Common myeloid progenitor, CD34-positive (primary cell): ENCODE measurements around the gene CAMK2A.

ENCODE experiments used
- CTCF ChIA-PET: fragments of 350-600 bp; sonication (Branson Sonifier 250); formaldehyde crosslinking; loops from one replicate; lab custom pipeline; 2021; ENCODE audit warnings: antibody characterized with exemption; lab: Charles Lee
- POLR2A ChIA-PET: fragments of 350-600 bp; sonication (Branson Sonifier 250); formaldehyde crosslinking; loops from one replicate; lab custom pipeline; 2021; ENCODE audit warnings: antibody characterized with exemption; lab: Charles Lee
- DNase-seq, 3 donors: peaks; one replicate each; pipeline versions ENCODE4 v3.0.0 to v3.0.0-alpha.2; 2013
- H3K27ac ChIP-seq, 2 experiments: 1 replicate in 1 of 2; 2 replicates in 1 of 2; pipeline ENCODE4 v1.7.0; 2013; ENCODE audit warnings: inconsistent platforms in 2 of 2, low read length in 2 of 2, mild to moderate bottlenecking in 2 of 2, low read depth in 1 of 2, moderate library complexity in 1 of 2; ENCODE audit not compliant: severe bottlenecking in 2 of 2, insufficient read depth in 1 of 2, poor library complexity in 1 of 2
- H3K27me3 ChIP-seq, 5 experiments: replicated peaks in 2 of 5; 1 replicate in 3 of 5; 2 replicates in 2 of 5; pipeline versions ENCODE4 v1.6.1 to v1.7.0; 2013; ENCODE audit warnings: low read length in 4 of 5, mild to moderate bottlenecking in 2 of 5, moderate library complexity in 2 of 5, inconsistent platforms in 1 of 5; ENCODE audit not compliant: insufficient read depth in 5 of 5, control insufficient read depth in 4 of 5
- H3K36me3 ChIP-seq, 4 experiments: 1 replicate in 2 of 4; 2 replicates in 2 of 4; pipeline versions ENCODE4 v1.6.1 to v1.7.0; 2013; ENCODE audit warnings: low read length in 3 of 4, control low read depth in 1 of 4, mild to moderate bottlenecking in 1 of 4; ENCODE audit not compliant: control insufficient read depth in 4 of 4, insufficient read depth in 4 of 4
- H3K4me1 ChIP-seq, 4 experiments: 1 replicate in 3 of 4; 2 replicates in 1 of 4; pipeline versions ENCODE4 v1.6.1 to v1.7.1; 2013; ENCODE audit warnings: low read length in 3 of 4, mild to moderate bottlenecking in 3 of 4, control low read depth in 1 of 4, inconsistent platforms in 1 of 4, moderate library complexity in 1 of 4; ENCODE audit not compliant: control insufficient read depth in 4 of 4, insufficient read depth in 4 of 4; ENCODE audit errors: control extremely low read depth in 1 of 4
- H3K4me3 ChIP-seq, 7 experiments: 1 replicate in 4 of 7; 2 replicates in 3 of 7; pipeline versions ENCODE4 v1.5.1 to v1.7.0; 2013; ENCODE audit warnings: mild to moderate bottlenecking in 7 of 7, low read length in 6 of 7, moderate library complexity in 6 of 7, inconsistent platforms in 2 of 7, low read depth in 2 of 7, control low read depth in 1 of 7; ENCODE audit not compliant: insufficient read depth in 4 of 7, control insufficient read depth in 1 of 7; ENCODE audit errors: extremely low read depth in 1 of 7
- H3K9me3 ChIP-seq, 5 experiments: 1 replicate in 4 of 5; 2 replicates in 1 of 5; pipeline versions ENCODE4 v1.6.1 to v1.7.1; 2013; ENCODE audit warnings: low read length in 4 of 5, mild to moderate bottlenecking in 2 of 5, inconsistent platforms in 1 of 5, low read depth in 1 of 5, moderate library complexity in 1 of 5; ENCODE audit not compliant: control insufficient read depth in 4 of 5, insufficient read depth in 2 of 5; ENCODE audit errors: control extremely low read depth in 1 of 5
- WGBS: methylation state at CpG from one replicate; pipeline ENCODE4 v1.1.5; 2013; ENCODE audit not compliant: insufficient coverage; 5-methylcytosine and 5-hydroxymethylcytosine counted together

Gene CAMK2A

GRCh38 chr5:150172145-150172544, 117.4 kb downstream of the CAMK2A start:
- ChIA-PET CTCF (interaction anchor here (1.0 to 3.0 kb wide), 8 partner anchors 8 to 43 kb away, joined by 3 to 11 read pairs (median 4); no protein-coding TSS in a partner anchor), POLR2A (no interaction called here)
- no peak overlapping the region for H3K4me3 ChIP-seq
- H3K9me3 ChIP-seq = no peaks in the 10 kb centered on the region
- 100% methylated on average over 1 of the region's 1 CpG for WGBS
- no peak overlapping the region for H3K27ac ChIP-seq
- H3K36me3 ChIP-seq = no peaks in the 10 kb centered on the region
- peaks cover 0 to 35% (median 31%) of the 10 kb centered on the region in 5 experiments for H3K27me3 ChIP-seq
- no peak for DNase-seq
- peaks cover 0 to 4% (median 1%) of the 10 kb centered on the region in 4 experiments for H3K4me1 ChIP-seq
